NCI-H1048 (cell line): ENCODE data around the gene DEXI.
"Not testable (repeated sequence)": the region's sequence is repeated elsewhere in the genome, so short reads cannot be mapped to it uniquely, and the experiment has no call there.

Source experiments
- DNase-seq: peaks from one replicate; lab custom pipeline; 2025; lab: John Stamatoyannopoulos, UW

The DEXI gene

GRCh38 chr16:10968498-10968897 is 26.2 kb upstream of the DEXI start:
- no peak for DNase-seq

- DNase-seq = no peak
Measured at GRCh38 chr16:10967986-10968385, 25.7 kb upstream of the DEXI start.

GRCh38 chr16:10966559-10966958 is 24.3 kb upstream of the DEXI start:
- DNase-seq = not testable (repeated sequence)

- no peak for DNase-seq
Measured at GRCh38 chr16:10966129-10966528, 23.9 kb upstream of the DEXI start.

GRCh38 chr16:10965440-10966061 is 23.3 kb upstream of the DEXI start:
- DNase-seq = no peak

- DNase-seq = no peak
Measured at GRCh38 chr16:10964891-10965326, 22.6 kb upstream of the DEXI start.

- DNase-seq = no peak
Measured at GRCh38 chr16:10964039-10964890, 22.0 kb upstream of the DEXI start.

GRCh38 chr16:10961231-10961630 is 19.0 kb upstream of the DEXI start:
- no peak for DNase-seq

GRCh38 chr16:10959161-10959560 is 16.9 kb upstream of the DEXI start:
- DNase-seq = no peak

GRCh38 chr16:10957771-10958482 is 15.7 kb upstream of the DEXI start:
- no peak for DNase-seq

- DNase-seq = no peak
Measured at GRCh38 chr16:10954903-10955302, 12.6 kb upstream of the DEXI start.

GRCh38 chr16:10951026-10951425 is 8.8 kb upstream of the DEXI start:
- DNase-seq = no peak

- DNase-seq = no peak
Measured at GRCh38 chr16:10950393-10950792, 8.1 kb upstream of the DEXI start.

- no peak for DNase-seq
Measured at GRCh38 chr16:10949424-10949970, 7.2 kb upstream of the DEXI start.

- no peak for DNase-seq
Measured at GRCh38 chr16:10947211-10947787, 5.0 kb upstream of the DEXI start.

GRCh38 chr16:10946308-10946707 is 4.0 kb upstream of the DEXI start:
- DNase-seq = no peak

- no peak for DNase-seq
Measured at GRCh38 chr16:10945065-10945787, 3.0 kb upstream of the DEXI start.

GRCh38 chr16:10944249-10945064 is 2.2 kb upstream of the DEXI start, which contains the start of gene CLEC16A:
Gene CLEC16A, plus strand, starts transcription at chr16:10944564. Its CDS starts 154 bp downstream, at chr16:10944718.
- DNase-seq = peak; percentile 40

GRCh38 chr16:10943064-10943353 is 741 bp upstream of the DEXI start:
- DNase-seq = no peak

GRCh38 chr16:10941935-10942351 is 325 bp downstream of the DEXI start:
- not testable (repeated sequence) for DNase-seq
